Caki2 (cell line): ENCODE data around the gene ACAA2. TPM values are rescaled to one million over a fixed set of nuclear protein-coding genes. Genes with fewer than 3 reads are reported as not detected.
"Not testable (repeated sequence)": the region's sequence is repeated elsewhere in the genome, so short reads cannot be mapped to it uniquely, and the experiment has no call there.

Experiments
- DNase-seq: peaks from one replicate; pipeline ENCODE4 v3.0.0-alpha.2; 2015; ENCODE audit warnings: low read depth
- in situ Hi-C: cut with HindIII; loops from 2 replicates; pipeline ENCODE4 v1.10.0; 2016; ENCODE audit warnings: low sequenced_read_pairs, low pct_unique_long_range_greater_than_20kb, mixed read lengths
- total RNA-seq: library from RNA; depleted of rRNA; stranded (reverse); fragments of >200 nt; shearing (Covaris generic); gene quantifications from 2 replicates; pipeline ENCODE4 v1.2.3, GENCODE V29; 2014; ENCODE audit warnings: low replicate concordance

Gene ACAA2
- total RNA-seq, 1 experiment from 2014 or later = 73.9 TPM

DNA sequence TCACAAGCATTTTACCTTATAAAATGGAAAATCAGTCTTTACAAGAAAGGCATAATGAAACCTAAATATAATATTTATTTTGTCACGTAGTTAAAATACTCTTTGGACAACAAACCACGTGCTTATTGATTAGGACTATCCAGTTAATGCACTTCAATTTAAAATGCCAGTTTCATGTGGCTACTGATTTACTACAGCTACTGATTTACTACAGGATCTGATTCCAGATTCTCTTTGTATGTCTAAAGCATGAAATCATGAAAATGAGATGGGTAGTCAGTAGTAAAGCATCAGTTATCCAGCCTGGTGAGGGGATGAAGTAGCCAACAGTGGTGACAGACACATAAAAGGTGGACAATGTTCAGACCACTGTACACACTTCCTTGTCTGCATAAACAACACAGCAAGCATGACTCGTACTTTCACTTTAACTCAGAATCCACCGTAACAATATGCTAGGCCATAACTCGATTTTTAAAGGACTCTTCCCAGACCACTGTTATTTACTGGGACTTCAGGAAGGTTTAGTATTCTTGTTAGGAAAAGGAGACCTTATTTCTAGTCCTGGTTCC, 24.9 kb downstream of the ACAA2 start:
- peak; percentile 23 for DNase-seq
- in situ Hi-C loops = no loop called here

DNA sequence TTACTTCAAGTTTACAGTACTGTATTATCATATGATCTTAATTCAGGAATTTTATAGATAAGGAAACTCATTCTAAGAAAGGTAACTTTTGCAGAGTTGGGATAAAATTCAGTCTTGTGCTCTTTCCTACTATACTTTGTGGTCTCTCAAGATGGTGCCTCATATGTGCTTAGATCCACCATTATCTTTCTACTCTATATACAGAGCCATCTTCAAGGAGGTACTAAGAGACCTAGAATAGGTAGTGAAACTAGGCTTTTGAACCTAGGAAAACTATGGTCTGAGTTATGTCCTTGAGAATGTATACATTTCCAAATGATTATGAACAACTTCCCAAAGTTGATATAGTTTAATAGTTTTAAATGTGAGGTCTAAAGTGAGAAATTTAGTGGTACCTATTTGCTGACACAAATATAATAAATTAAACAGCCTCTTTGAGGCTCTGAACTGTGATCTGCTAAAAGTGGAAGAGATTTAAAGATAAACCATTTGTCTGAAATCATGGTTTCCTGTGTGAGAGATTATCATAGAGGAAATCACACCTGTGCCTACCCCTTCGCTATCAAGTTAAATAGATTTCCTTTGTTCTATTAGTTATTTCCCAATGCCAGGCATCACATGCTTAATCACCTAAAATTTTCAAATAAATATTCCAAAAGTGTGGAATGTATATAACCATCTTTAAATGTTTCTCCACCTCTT, 27.2 kb downstream of the ACAA2 start:
- no peak for DNase-seq
- in situ Hi-C loops = no loop called here

DNA sequence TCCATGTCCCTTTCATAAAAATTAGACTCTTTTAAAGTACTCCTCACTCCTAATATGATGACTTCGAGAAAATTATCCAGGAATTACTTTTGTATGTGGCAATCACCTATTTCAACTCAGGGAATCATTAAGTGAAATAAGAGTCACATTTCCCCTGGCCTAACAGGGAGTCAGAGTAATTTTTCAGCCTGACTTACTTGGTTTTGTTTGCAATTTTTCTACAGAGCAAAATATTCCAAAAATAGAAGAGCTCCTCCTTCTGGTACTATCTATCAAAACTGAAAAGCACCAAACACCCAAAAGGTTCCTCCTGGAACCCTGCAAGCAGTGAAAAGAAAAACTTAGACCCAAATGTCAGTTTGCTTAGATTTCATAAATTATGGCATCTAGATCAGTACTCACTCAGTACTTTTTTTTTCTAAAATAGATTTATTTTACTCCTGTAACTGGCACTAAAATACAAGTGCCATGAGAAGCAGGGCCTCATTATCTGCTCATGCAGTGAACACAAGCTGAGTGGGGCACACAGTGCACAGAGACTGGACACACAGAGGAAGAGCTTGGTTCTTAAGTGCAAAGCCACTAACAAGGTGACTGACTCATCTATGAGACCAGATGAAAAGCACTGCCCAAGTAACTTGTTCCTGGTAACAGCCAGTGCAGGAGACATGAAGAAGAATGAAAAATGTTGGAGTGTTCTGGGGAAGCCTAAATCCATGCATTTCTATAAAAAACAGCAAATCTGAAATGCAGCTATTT, 28.7 kb downstream of the ACAA2 start:
- no peak for DNase-seq
- in situ Hi-C loops = no loop called here

DNA sequence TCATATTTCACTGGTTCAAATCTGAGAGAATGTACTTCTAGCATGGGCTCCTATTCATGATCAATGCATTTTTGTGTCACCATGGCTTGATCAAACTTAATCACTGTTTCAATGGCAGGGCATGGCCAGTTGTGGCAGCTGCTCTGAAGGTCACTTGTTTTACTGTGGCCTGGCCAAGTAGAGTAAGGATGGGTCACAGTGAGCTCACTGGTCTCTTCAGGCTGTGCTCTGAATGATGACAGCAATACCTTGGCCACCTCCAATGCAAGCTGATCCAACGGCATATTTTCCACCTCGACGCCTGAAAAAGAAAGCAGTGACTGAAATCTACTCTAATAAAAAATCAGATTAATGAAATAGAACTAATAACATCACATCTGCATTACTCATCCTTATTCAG, 29.7 kb downstream of the ACAA2 start:
- in situ Hi-C loops, DNase-seq: not testable (repeated sequence)

DNA sequence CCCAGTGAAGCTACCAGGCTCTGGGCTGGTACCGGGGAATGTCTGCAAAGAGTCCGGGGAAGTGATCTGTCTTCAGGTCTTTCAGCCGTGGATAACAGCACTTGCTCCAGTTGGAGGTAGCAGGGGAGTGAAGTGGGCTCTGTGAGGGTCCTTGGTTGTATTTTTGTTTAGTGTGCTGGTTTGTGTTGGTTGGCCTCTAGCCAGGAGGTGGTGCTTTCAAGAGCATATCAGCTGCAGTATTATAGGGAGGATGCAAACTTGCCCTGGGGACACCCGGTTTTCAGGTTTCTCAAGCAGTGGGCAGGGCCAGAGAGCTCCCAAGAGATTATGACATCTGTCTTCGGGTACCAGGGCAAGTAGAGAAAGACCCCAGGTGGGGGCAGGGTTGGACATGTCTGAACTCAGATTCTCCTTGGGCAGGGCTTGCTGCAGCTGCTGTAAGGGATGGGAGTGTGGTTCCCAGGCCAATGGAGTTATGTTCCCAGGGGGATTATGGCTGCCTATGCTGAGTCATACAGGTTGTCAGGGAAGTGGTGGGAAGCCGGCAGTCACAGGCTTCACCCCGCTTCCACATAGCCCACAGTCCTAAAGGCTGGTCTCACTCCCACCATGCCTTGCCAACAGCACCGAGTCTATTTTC, 34.4 kb downstream of the ACAA2 start:
- in situ Hi-C loops = no loop called here
- DNase-seq = no peak

DNA sequence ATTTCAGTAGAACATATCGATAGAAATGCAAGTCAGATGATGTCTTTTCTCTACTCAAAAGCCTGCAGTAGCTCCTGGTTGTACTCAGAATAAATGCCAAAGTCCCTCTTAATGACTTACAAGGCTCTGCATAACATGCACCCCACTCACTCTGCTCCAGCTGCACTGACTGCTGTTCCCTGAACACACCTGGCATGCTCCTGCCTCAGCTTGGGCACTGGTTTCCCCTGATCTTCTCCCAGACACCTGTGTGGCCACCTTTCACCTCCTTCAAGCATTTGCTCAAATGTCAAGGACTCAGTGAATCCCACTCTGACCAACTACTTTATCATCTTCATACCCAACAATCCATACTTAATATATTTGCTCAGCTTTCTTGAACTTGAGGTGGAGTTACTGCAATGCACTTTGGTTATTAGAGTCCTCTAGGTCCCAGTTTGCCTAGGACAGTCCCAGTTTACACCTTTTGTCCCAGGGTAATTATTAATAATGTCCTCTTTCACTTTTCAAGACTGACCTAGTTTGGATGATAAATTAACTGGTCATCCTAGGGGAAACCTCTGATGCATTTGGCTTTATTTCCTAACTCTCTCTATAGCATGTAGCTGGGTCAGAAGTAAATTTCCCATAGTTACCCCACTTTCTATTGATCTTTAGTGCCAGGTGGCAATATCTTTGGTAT, 44.1 kb downstream of the ACAA2 start:
- in situ Hi-C loops = no loop called here
- DNase-seq = no peak

DNA sequence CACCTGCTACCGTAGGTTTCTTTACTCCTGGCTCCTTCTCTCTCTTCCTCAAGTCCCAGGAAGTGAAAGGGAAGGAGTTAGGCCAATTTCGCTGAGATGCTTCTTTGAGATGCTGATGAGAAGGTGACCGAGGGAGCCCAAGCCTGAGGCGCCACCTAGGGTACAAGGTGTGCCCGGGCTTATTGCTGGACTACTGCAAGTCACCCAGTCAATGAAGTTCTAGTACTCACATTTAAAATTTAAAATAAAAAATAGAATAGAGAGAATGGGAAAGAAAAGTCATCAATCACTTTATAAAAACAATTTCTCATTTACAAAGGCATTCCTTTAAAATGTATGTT, 45.3 kb downstream of the ACAA2 start:
- peak; percentile 23 for DNase-seq
- in situ Hi-C loops = no loop called here

DNA sequence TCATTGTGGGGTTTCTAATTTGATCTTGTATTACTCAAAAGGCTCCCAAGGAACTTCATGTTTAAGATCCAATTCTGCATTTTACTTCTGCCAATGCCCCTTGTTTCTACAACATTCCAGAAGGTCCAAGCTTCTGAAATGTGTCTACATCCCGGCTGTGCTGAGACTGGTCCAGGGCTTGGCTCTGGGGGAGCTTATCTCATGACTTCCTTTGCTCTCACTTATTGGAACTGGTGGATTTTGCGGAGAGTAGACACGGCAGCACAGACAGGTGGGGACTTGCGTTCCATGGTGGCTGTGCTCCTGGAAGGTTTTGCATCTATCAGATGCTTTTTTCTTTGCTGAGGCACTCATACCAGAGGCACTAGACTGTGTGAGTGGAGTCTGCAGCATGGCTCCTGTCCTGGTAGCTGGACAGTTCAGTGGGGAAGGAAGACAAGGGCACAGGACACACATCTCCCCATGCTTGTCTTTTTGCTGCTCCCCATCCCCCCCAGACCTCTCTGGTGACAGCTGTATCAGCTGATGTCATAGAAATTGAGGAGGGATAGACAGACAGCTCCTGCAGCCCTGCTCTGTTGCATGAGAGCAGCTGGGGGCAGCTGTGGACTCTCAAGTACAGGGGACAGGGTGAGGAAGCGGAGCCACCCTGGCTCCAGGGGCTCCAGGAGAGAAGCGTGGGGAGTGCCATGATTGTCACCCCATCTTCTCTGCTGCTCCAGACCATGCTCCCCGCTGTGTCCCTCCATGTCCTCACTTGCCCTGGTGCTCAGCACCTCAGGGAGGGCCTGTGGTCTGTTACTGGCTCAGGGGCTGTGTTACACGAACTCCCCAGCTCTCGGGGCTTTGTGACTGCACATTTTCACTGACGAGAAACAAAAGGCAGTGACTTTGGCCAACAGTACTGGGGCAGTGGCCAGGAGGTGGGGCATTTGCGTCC, 46.0 kb downstream of the ACAA2 start:
- DNase-seq = no peak
- in situ Hi-C loops = no loop called here

DNA sequence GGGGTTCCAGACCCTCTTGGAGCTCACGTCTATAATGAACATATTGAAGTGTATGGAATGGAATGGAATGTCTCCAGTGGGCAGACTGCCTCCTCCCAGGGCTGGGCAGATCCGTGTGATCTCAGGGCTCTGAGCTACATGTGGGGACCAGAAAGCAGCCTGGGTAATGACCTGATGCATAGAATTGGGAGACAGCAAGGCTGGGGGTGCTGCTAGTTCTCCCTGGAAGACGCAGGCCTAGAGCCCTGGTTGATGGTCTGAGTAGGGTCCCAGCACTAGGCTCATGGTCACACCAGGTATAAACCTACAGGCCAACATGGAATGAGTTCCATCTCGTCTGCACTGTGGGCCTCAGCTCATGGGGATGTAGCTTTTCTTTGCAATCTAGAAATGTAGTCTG, 46.7 kb downstream of the ACAA2 start:
- in situ Hi-C loops = no loop called here
- no peak for DNase-seq

DNA sequence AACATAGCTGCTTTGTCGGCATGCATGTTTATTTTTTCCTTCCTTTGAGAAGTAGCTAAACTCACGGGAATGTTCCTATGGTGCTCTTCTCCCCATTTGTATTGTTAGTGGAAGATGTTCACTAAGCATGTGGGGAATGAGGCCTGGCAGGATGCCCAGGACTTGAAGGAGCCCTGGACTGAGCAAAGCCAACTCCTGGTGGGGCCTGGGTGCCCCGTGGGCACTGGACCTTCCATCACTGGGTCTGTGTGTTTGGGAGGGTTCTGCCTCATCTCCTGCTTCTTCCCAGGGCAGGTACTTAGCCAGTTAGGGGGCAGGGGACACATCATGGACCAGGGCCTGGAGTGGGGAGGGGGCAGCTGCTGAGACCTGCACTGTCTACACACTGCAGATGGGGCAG, 49.3 kb downstream of the ACAA2 start:
- DNase-seq = no peak
- in situ Hi-C loops = no loop called here

DNA sequence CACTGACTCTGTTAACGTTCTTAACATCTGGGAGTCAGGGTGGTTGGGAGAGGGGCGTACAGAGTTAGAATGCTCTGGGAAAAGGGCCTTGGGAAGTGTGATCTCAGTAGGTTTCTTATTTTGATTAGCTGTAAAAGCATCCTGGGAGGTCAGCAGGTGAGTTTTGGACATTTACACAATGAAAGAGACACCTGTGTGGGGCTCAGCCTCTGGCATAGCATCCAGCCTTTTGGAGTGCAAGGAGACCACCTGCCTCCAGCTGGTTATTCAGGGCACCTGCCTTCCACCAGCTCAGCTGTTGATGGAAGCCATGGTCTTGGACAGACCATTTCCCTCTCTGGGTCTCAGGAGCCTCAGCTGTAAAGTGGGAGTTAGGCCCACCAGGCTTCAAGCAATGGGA, 49.7 kb downstream of the ACAA2 start:
- in situ Hi-C loops = no loop called here
- no peak for DNase-seq

DNA sequence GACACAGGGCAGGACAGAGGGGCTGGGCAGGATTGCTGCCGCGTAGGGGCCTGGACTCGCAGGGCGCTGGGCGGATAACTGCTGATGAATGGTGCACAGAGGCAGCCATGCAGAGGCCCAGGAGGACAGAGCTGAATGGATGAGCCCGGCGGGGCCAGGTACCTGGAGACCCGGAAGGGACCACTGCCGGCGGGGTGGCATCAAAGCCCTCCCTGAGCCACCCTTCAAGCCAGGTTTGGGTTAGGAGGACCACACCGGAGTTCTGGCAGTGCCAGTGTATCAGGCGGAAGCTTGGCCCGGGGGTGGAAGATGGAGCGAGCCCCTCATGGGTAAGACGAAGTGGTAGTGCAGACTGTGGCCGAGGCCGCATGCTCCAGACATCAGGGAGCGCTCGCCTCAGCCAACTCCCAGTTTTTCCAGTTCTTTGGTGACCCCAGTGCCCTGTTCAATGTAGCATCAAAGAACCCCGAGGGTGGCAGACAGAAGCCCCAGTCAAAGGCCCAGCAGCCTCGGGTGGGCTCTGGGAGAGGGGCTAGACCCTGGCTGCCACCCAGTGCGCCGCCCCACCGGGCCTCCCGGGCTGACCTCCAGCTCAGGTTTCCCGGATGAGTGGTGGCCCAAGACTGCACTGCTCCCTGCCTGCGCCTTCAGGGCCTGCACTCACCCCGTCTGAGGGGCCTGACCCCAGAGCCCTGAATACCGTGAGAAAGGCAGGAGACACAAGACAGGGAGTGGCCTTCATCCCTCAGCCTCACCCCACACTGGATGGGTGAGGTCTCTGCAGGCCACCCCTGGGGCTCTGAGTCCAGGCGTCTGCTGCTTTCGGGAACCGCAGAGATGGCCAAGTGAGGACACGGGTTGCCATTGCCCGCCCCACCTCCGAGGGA, 50.9 kb downstream of the ACAA2 start:
- DNase-seq = no peak
- in situ Hi-C loops = no loop called here

DNA sequence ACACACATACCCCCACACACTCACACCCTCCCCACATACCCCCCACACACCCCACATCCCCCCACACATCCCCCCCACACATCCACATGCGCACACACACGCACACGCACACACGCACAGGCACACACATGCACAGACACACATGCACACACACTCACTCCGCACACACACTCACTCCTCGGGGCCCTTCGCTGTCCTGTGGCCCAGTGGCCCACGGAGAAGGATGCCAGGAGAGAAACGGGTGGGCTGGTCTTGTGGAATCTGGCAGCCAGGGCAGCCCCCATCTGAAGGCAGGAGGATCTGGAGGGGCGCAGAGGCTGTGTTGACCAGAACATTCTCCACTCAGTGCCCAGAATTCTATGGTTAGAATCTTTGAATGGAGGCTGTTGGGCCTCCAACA, 51.6 kb downstream of the ACAA2 start:
- in situ Hi-C loops = no loop called here
- DNase-seq = no peak

DNA sequence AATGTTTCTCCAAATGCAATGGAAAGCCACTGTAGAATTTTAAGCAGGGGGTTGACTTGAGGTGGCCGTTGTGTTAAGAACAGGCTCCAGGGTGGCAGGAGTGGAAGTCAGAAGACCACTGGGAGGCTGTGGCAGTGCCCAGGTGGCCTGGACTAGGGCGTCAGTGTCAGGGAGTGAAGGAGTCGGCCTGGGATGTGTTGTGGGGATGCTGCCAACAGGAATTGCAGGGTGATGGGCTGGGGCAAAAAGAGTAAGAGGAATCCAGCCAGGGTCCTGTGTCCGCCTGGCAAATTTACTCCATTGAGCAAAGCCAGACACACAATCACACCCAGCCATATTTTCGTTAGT, 55.1 kb downstream of the ACAA2 start:
- no peak for DNase-seq
- in situ Hi-C loops = no loop called here

DNA sequence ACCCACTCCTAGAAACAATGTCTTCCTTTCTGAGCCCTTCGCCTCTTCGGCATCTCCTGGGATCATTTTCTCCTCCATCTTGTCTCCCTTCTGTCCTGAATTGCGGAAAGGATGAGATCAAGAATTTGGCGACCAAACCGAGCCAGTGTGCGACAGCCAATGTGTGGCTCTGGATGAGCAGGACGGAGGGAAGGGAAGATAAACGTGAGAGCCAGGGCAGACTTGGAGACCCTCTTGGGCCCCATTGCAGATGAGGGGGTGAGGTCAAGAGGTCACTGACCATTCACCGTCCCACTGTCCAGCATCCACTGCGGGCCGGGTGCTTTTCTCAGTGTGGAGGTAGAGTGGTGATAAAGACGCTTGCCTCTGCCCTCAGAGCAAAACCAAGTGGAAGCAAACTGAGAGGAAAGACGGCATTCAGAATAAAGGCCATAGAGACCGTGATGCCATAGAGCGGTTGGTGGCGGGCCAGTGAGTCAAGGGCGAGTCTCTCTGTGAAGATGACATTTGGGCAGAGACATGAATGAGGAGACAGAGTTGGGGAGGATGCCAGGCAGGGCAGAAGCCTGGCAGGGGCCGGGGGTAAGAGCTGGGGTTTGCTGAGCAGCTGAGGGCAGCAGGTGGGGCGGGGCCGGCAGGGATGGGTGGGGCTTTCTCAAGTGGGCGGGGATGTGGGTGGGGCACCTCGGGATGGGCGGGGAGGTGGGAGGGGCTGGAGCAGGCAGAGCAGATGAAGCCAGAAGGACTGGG, 55.6 kb downstream of the ACAA2 start:
- no peak for DNase-seq
- in situ Hi-C loops = no loop called here

DNA sequence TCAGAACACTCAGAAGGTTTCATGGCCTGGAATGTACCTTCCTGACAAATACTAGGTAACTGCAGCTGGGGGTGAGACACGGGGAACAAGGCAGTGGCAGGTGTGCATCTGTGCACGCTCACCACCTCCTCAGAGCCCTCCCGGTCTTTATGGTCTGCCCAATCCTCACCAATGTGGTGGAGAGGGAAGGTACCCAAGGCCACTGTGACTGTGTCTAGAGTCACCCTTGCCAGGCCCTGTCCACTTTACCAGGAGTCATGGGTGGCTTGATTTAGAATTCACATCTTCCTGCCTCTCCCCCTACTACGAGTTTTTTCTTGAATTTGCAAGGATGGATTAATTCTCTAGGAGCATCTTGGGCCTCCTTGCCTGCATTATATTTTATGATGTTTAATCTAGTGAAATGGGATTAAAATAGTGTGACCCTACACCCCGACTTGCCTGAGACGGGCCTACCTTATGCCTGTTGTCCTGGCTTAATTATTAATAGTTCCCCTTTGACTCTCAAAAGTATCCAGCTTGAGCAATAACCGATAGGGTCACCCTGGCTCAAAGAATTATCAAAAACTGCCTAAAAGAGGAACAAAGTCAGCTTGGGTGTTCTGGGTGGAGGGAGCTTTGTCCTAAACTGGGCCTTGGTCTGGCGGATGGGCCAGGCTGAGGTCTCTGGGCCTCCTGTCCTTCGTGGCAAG, 56.5 kb downstream of the ACAA2 start:
- in situ Hi-C loops = no loop called here
- no peak for DNase-seq
